Measurements from ENCODE around the gene PAEP.
"Not testable (repeated sequence)": the region's sequence is repeated elsewhere in the genome, so short reads cannot be mapped to it uniquely, and the experiment has no call there.

- TF ChIP-seq, protein P1, sequence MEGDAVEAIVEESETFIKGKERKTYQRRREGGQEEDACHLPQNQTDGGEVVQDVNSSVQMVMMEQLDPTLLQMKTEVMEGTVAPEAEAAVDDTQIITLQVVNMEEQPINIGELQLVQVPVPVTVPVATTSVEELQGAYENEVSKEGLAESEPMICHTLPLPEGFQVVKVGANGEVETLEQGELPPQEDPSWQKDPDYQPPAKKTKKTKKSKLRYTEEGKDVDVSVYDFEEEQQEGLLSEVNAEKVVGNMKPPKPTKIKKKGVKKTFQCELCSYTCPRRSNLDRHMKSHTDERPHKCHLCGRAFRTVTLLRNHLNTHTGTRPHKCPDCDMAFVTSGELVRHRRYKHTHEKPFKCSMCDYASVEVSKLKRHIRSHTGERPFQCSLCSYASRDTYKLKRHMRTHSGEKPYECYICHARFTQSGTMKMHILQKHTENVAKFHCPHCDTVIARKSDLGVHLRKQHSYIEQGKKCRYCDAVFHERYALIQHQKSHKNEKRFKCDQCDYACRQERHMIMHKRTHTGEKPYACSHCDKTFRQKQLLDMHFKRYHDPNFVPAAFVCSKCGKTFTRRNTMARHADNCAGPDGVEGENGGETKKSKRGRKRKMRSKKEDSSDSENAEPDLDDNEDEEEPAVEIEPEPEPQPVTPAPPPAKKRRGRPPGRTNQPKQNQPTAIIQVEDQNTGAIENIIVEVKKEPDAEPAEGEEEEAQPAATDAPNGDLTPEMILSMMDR (IDR thresholded peaks at IDR 0.05; ENCODE audit: insufficient read depth, low read depth, low read length): not testable (repeated sequence)
- TF ChIP-seq EZH2 (IDR thresholded peaks at IDR 0.05; ENCODE audit: insufficient read depth, low read length): not testable (repeated sequence)
Measured at GRCh38 chr9:135528842-135529435, 32.6 kb upstream of the PAEP start.

All from astrocyte (in vitro differentiated cells and primary cell).